Panc1 (cell line): ENCODE measurements around the gene TRIM59. TPM values are rescaled to one million over a fixed set of nuclear protein-coding genes. Genes with fewer than 3 reads are reported as not detected.

Experiments
- ATAC-seq: fragments of 200-7000 bp; cut with Tn5 transposase; 2 replicates; pipeline ENCODE4 v1.9.1; 2020; ENCODE audit warnings: mild to moderate bottlenecking, moderate library complexity
- BruUV-seq: library from RNA; stranded (reverse); fragments of 400-500 nt; replicated peaks from 2 replicates; lab custom pipeline; 2021; lab: Mats Ljungman, UMichigan
- CTCF ChIA-PET: fragments of 300-600 bp; sonication (Branson Sonifier 250); formaldehyde crosslinking; loops from one replicate; lab custom pipeline; 2022; ENCODE audit warnings: antibody characterized with exemption; lab: Charles Lee
- POLR2A ChIA-PET: fragments of 300-600 bp; sonication (Branson Sonifier 250); formaldehyde crosslinking; loops from one replicate; lab custom pipeline; 2022; ENCODE audit warnings: antibody characterized with exemption; lab: Charles Lee
- DNase-seq: peaks from one replicate; pipeline ENCODE4 v3.0.0-alpha.2; 2010; ENCODE audit warnings: low read depth, low spot score
- H3K27ac ChIP-seq: 2 replicates; pipeline ENCODE4 v1.5.1; 2011; ENCODE audit warnings: mild to moderate bottlenecking, low read length, inconsistent platforms
- H3K27me3 ChIP-seq: fragments of 200-500 bp; sonication (Bioruptor generic); 2 replicates; pipeline ENCODE4 v1.6.0; 2014; ENCODE audit warnings: low read length, inconsistent platforms; ENCODE audit not compliant: control insufficient read depth, insufficient read depth
- H3K36me3 ChIP-seq: fragments of 200-500 bp; sonication (Bioruptor generic); 2 replicates; pipeline ENCODE4 v1.5.1; 2014; ENCODE audit warnings: inconsistent platforms, mild to moderate bottlenecking, low read length, moderate library complexity; ENCODE audit not compliant: control insufficient read depth, insufficient read depth
- H3K4me1 ChIP-seq: 2 replicates; pipeline ENCODE4 v1.5.1; 2011; ENCODE audit warnings: inconsistent platforms, mild to moderate bottlenecking, low read length, moderate library complexity; ENCODE audit not compliant: control insufficient read depth, insufficient read depth
- H3K4me3 ChIP-seq, 2 experiments: 2 replicates each; pipeline ENCODE4 v1.5.1; 2011 to 2012; ENCODE audit warnings: low read depth in 2 of 2, low read length in 2 of 2, mild to moderate bottlenecking in 2 of 2, inconsistent platforms in 1 of 2, moderate library complexity in 1 of 2
- H3K9me3 ChIP-seq: fragments of 200-500 bp; sonication (Bioruptor generic); 2 replicates; pipeline ENCODE4 v1.5.1; 2014; ENCODE audit warnings: low read depth, mild to moderate bottlenecking, inconsistent platforms, low read length, moderate library complexity; ENCODE audit not compliant: control insufficient read depth, insufficient read depth
- POLR2AphosphoS5 ChIP-seq: IDR thresholded peaks from 2 replicates; pipeline ENCODE4 v1.6.1; 2012; ENCODE audit warnings: mild to moderate bottlenecking, low read depth, low read length, moderate library complexity
- REST ChIP-seq, 2 experiments: IDR thresholded peaks; 2 replicates each; pipeline ENCODE4 v1.6.1; 2011 to 2012; ENCODE audit warnings: low read depth in 2 of 2, control low read depth in 1 of 2, low read length in 1 of 2, mild to moderate bottlenecking in 1 of 2, moderate library complexity in 1 of 2; ENCODE audit not compliant: insufficient read depth in 1 of 2
- SIN3A ChIP-seq: IDR thresholded peaks from 2 replicates; pipeline ENCODE4 v1.6.1; 2012; ENCODE audit warnings: low read depth, mild to moderate bottlenecking, low read length, moderate library complexity, borderline replicate concordance; ENCODE audit not compliant: insufficient read depth
- TCF7L2 ChIP-seq: IDR thresholded peaks from 2 replicates; pipeline ENCODE4 v1.6.1; 2011; ENCODE audit warnings: mild to moderate bottlenecking, low read depth, low read length, inconsistent platforms
- in situ Hi-C: cut with HindIII; loops from 2 replicates; pipeline ENCODE4 v1.10.0; 2016; ENCODE audit warnings: low sequenced_read_pairs, low pct_unique_long_range_greater_than_20kb
- intact Hi-C: fragments of 100-400 bp; cut with micrococcal nuclease; formaldehyde crosslinking; loops from one replicate; pipeline ENCODE4 v1.10.0; 2022; ENCODE audit not compliant: unreplicated experiment
- total RNA-seq: library from RNA; stranded (reverse); gene quantifications from one replicate; pipeline ENCODE4 v1.2.1, GENCODE V29; 2021; ENCODE audit not compliant: unreplicated experiment
- TF ChIP-seq, protein P1 (sequence below): fragments of 450-650 bp; IDR thresholded peaks from 2 replicates; pipeline ENCODE4 v1.5.1; 2017; ENCODE audit warnings: mild to moderate bottlenecking

TRIM59 gene
- total RNA-seq, 1 experiment from 2014 or later: 27.9 TPM

GRCh38 chr3:160395297-160395696, 54.3 kb downstream of the TRIM59 start:
- Histone ChIP-seq H3K4me1 (peaks cover 11% of the 10 kb centered on the region), H3K27ac (peak overlapping the region; percentile 36; the same call in 1 of the 2 replicates), H3K9me3 (no peaks in the 10 kb centered on the region), H3K27me3 (no peaks in the 10 kb centered on the region), H3K36me3 (no peaks in the 10 kb centered on the region; the same call in 1 of the 2 replicates), H3K4me3 (no peak overlapping the region)
- no peak for ATAC-seq
- TF ChIP-seq, protein P1, sequence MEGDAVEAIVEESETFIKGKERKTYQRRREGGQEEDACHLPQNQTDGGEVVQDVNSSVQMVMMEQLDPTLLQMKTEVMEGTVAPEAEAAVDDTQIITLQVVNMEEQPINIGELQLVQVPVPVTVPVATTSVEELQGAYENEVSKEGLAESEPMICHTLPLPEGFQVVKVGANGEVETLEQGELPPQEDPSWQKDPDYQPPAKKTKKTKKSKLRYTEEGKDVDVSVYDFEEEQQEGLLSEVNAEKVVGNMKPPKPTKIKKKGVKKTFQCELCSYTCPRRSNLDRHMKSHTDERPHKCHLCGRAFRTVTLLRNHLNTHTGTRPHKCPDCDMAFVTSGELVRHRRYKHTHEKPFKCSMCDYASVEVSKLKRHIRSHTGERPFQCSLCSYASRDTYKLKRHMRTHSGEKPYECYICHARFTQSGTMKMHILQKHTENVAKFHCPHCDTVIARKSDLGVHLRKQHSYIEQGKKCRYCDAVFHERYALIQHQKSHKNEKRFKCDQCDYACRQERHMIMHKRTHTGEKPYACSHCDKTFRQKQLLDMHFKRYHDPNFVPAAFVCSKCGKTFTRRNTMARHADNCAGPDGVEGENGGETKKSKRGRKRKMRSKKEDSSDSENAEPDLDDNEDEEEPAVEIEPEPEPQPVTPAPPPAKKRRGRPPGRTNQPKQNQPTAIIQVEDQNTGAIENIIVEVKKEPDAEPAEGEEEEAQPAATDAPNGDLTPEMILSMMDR: no peak
- TF ChIP-seq POLR2AphosphoS5 (no peak), REST (IDR thresholded peaks at IDR 0.05; ENCODE audit: insufficient read depth in 1 of 2, low read depth in 2 of 2, low read length in 1 of 2) (no peak), TCF7L2 (no peak), SIN3A (no peak)
- in situ Hi-C loops: no loop called here
- no peak for DNase-seq
- POLR2A ChIA-PET: no interaction called here
- CTCF ChIA-PET: no interaction called here
- no TSS peak for BruUV-seq
- intact Hi-C loops: no loop called here

DNA sequence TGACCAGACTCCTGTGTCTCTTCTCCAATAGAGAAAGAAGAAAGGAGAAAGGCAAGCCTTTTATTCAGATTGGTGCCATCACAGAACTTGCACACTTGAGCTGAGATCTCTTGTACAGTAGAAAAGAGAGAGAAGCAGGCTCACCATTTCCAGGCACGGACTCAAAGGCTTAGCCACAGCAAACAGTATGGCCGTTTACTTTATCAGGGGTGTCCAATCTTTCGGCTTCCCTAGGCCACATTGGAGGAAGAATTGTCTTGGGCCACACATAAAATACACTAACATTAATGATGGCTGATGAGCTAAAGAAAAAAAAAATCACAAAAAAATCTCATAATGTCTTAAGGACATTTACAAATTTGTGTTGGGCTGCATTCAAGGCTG, 55.6 kb downstream of the TRIM59 start:
- H3K36me3 ChIP-seq: no peaks in the 10 kb centered on the region
- in situ Hi-C loops (no loop called here), intact Hi-C loops (no loop called here)
- H3K4me1 ChIP-seq: peaks cover 11% of the 10 kb centered on the region
- DNase-seq (no peak), ATAC-seq (no peak)
- TF ChIP-seq POLR2AphosphoS5 (no peak), TCF7L2 (no peak)
- TF ChIP-seq, protein P1: no peak
- H3K9me3 ChIP-seq: no peaks in the 10 kb centered on the region
- CTCF ChIA-PET: no interaction called here
- no TSS peak for BruUV-seq
- no peak overlapping the region for H3K27ac ChIP-seq
- no peaks in the 10 kb centered on the region for H3K27me3 ChIP-seq
- POLR2A ChIA-PET: no interaction called here
- no peak overlapping the region for H3K4me3 ChIP-seq
